NCI-H1436 treated with DMSO at 0.1 percent for 48 hours (cell line): ENCODE measurements around the gene RNF208.
"Not testable (repeated sequence)": the region's sequence is repeated elsewhere in the genome, so short reads cannot be mapped to it uniquely, and the experiment has no call there.

Source experiments
- DNase-seq: peaks from one replicate; lab custom pipeline; 2025; lab: John Stamatoyannopoulos, UW

The RNF208 gene

GRCh38 chr9:137253717-137254623 is 31.9 kb upstream of the RNF208 start:
- DNase-seq: no peak

DNA sequence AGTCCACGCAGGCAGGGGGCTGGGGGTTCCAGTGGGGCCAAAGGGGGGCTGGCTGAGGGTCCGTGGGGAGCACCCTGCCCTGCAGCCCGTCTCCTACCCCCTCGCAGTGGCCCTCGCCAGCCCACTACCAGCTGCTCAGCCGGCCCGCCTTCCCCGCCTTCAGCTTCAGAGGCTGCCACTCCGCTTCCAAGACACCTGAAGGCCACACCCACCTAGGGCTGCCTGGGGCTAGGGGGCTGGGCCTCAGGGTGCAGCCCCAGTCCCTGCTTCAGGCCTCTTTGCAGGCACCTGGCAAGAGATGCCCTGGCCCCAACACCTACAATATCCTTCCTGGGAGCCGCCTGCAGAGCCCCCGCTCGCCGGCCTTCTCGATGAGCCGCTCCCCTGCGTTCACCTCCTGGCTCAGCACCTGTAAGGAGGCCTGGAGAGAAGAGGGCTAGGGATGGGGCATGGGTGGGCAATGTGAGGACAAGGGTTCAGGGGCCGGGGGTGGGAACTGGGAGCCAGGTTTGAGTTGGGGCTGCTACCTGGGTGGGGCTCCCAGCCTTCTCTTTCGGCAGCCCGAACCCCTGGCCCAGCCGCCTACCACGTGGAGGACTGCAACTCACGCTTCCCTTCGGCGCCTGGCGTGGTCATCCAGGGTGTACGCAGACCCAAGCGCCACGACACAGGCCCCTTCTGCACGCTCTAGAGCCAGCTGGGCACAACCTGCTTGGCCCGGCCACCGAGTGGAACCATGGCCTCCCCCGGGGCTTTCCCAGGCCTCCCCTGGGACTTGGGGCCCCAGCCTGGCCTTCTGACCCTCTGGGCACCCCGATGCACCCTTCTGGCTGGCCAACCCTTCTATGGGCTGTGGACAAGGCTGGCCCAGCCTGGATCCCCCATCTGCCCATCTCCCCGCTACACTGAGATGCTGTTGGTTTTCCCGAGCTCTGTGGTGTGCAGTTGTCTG is 30.8 kb upstream of the RNF208 start:
- no peak for DNase-seq

DNA sequence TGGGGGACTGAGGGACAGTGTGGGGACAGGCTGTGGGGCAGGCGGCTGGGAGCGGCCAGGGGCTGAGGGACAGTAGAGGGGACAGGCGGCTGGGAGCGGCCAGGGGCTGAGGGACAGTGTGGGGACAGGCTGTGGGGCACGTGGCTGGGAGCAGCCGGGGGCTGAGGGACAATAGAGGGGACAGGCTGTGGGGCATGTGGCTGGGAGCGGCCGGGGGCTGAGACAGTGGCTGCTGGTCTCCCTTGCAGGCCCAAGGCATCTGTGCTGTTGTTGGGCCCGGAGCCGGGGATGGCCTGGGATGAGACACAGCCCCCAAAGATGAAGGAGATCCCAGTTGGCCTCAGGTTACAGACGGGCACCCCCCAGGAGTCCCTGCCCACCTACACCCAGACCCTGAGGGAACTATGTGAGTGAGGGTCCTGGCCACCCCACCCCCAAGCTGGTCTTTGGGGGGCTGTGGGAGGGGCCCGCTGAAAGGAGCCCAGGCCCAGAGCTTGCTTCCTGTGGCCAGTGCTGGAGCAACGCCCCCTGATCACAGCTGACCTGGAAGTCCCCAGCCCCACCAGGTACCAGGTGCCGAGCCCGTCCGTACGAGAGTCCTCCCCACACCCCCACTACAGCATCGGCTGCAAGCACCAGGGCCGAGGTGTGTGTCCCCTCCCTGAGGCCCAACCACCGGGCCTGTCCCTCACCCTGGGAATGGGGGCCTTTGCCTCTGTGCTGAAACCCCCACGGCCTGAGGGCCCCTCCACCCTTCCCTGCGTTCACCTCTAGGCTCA is 29.6 kb upstream of the RNF208 start:
- DNase-seq: no peak

GRCh38 chr9:137251194-137251461 is 29.1 kb upstream of the RNF208 start, which contains the start of gene STPG3:
TSS of gene STPG3 (plus strand) at chr9:137251286. CDS start at chr9:137251287, 1 bp downstream.
- no peak for DNase-seq

- DNase-seq: no peak
These were observed 28.5 kb upstream of the RNF208 start for GRCh38 chr9:137250329-137251193.

- DNase-seq: no peak
These were observed 25.8 kb upstream of the RNF208 start for GRCh38 chr9:137247916-137248175.

GRCh38 chr9:137247135-137247915 is 25.3 kb upstream of the RNF208 start:
- DNase-seq: no peak

DNA sequence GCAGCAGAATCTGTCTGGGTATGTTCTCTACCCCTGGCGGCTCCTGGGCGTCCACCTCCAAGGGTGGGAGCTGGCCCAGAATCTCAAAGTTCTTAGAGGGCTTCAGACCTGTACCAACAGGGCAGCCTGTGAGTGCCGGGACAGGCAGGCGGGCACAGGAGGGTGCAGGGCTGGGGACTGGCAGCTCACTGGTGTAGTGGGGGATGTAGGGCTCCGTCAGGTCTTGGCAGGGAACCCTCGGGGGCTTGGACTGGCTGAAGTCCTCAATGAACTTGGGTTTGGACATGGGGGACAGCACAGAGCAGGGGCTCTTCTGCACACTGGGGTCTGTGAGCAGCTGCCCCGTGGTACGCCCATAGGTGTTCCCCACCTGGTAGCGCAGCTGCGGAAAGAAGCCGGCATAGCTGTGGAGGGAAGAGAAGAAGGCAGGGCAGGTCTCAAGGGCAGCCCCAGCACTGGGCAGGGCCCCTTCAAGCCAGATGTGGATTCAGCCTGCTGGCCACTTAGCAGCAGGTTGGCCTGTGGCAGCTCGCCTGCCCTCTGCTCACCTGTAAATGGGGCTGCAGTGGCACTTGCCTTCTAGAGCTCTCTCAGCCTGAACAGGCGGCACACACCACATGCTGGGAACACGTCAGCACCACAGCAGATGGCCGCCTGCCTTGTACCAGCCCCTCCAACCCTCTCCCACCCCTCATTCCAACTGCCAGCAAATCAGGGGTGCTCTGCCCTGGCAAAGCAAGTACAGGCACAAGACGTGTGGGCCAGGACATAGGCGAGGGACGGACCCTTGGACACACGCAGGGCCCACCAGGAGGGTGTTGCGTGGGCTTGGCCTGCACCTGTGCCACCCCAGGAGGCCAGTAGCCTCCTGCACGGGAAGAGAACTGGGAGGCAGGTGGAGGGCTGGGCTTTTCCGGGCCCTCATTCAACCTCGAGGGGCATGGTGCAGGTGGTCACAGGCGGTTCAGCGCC is 23.7 kb upstream of the RNF208 start:
- no peak for DNase-seq

DNA sequence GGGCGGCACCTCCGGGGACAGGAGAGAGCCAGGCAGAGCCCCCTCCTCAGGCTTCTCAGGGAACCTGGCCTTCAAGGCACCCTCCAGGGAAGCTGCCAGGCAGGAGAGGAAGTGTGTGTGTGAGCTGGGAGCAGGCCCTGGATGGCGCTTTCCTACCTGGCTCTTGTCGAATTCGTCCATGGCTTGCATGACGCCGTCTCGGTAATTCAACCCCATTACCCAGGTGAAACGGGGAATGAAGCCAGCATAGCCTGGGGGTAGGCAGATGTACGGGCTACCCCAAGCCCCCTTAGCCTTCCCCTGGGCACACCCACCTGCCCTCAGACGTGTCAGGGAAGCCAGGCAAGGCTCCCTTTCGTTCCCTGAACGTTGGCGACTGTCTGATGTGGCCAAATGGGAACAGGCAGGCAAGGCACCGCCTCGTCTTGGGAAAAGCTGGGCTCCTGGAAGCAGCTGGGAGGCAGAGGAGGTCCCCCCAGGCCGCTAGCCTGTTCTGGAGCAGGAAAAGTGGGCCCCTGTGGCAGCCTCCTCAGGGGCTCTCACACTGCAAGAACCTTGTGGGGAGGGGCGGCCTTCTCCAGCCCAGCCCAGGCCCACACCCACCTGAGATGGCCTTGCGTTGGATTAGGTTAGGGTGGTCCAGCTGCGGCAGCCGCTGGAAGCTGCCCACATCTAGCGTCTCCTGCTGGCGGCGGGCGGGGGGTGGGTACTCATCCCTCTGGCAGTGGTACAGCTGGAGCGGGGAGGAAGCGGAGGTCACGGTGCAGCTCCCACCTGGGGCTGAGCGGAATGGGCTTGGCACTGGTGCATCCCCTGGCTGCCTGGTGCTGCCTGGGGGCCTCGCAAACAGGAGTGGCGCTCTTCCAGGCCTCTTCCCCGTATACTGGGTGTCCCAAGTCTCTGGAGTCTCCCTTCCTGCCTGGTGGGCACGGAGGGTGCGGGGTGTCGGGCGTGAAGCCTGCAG is 22.7 kb upstream of the RNF208 start:
- DNase-seq: no peak

GRCh38 chr9:137243626-137244485 is 21.8 kb upstream of the RNF208 start:
- no peak for DNase-seq

GRCh38 chr9:137243266-137243625 is 21.2 kb upstream of the RNF208 start:
- DNase-seq: not testable (repeated sequence)

GRCh38 chr9:137242269-137243203 is 20.5 kb upstream of the RNF208 start:
- DNase-seq: no peak

GRCh38 chr9:137241490-137242268 is 19.6 kb upstream of the RNF208 start:
- DNase-seq: no peak

DNA sequence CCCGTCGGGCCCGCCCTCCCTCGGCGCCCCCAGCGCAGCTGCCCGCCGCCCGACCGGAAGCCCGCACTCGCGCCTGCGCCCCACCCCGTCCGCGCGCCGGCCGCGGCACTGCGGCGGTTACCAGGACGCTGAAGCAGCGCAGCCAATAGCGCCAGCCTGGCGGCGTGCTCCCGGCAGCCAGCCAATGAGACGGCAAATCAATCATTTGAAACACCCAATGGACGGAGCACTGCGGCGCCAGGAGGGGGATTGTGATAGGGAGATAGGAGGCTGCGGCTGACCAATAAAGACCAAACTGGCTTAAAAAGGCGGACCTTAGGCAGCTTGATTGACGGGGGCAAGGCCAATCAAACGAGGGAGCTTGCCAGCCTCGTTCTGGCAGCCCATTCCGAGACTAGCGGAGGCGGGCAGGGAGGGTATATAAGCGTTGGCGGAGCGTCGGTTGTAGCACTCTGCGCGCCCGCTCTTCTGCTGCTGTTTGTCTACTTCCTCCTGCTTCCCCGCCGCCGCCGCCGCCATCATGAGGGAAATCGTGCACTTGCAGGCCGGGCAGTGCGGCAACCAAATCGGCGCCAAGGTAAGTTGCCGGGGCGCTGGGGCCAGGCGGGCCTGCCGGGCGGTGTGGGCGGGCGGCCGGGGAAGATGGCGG is 18.9 kb upstream of the RNF208 start, which contains the start of gene TUBB4B:
TSS of gene TUBB4B (plus strand) at position 447 of the 649 bp plus-strand sequence. CDS start at position 521, 74 bp downstream.
- peak; percentile 99 for DNase-seq
